Head of caudate nucleus (tissue), 42 donors: Measurements from ENCODE around the gene KLF3.

Experiments
- DNase-seq, 42 donors: peaks; one replicate each; pipeline versions ENCODE4 v3.0.0 to v3.0.0-alpha.2; 2020 to 2021; ENCODE audit warnings: mixed read lengths in 7 of 42
- intact Hi-C: fragments of 100-400 bp; cut with DNase I; formaldehyde crosslinking; loops from one replicate; pipeline ENCODE4 v1.15.0; 2022

The KLF3 gene

GRCh38 chr4:38670939-38671591 is 7.1 kb downstream of the KLF3 start:
- DNase-seq = no peak
- intact Hi-C loops = loop anchor here (10.0 kb wide), 1 partner anchor 606 kb away; no protein-coding TSS in a partner anchor

- no peak for DNase-seq
- intact Hi-C loops = loop anchor here (10.0 kb wide), 1 partner anchor 607 kb away; no protein-coding TSS in a partner anchor
These were observed 7.6 kb downstream of the KLF3 start for GRCh38 chr4:38671592-38671940.

GRCh38 chr4:38672074-38672396 is 8.0 kb downstream of the KLF3 start:
- no peak for DNase-seq
- intact Hi-C loops = loop anchor here (10.0 kb wide), 1 partner anchor 607 kb away; no protein-coding TSS in a partner anchor

- intact Hi-C loops = loop anchor here (10.0 kb wide), 1 partner anchor 608 kb away; no protein-coding TSS in a partner anchor
- no peak for DNase-seq
These were observed 8.6 kb downstream of the KLF3 start for GRCh38 chr4:38672397-38673129.

- intact Hi-C loops = loop anchor here (10.0 kb wide), 1 partner anchor 609 kb away; no protein-coding TSS in a partner anchor
- DNase-seq = no peak
These were observed 9.4 kb downstream of the KLF3 start for GRCh38 chr4:38673130-38673978.

GRCh38 chr4:38674258-38675144 is 10.5 kb downstream of the KLF3 start:
- intact Hi-C loops = loop anchor here (5.0 to 10.0 kb wide), 3 partner anchors 352 to 610 kb away; no protein-coding TSS in a partner anchor
- DNase-seq = peak in 1 of 42 donors; percentile 41

- intact Hi-C loops = loop anchor here (5.0 to 10.0 kb wide), 3 partner anchors 353 to 611 kb away; no protein-coding TSS in a partner anchor
- peak; percentile 37 to 96 (median 85) for DNase-seq
These were observed 11.4 kb downstream of the KLF3 start for GRCh38 chr4:38675146-38676121.

GRCh38 chr4:38676986-38677385 is 13.0 kb downstream of the KLF3 start:
- intact Hi-C loops = loop anchor here (5.0 to 10.0 kb wide), 3 partner anchors 355 to 612 kb away; no protein-coding TSS in a partner anchor

GRCh38 chr4:38677441-38677840 is 13.4 kb downstream of the KLF3 start:
- no peak for DNase-seq
- intact Hi-C loops = loop anchor here (5.0 to 10.0 kb wide), 3 partner anchors 355 to 613 kb away; no protein-coding TSS in a partner anchor

More at GRCh38 chr4:38676986-38677385, 13.0 kb downstream of the KLF3 start:
- peak in 1 of 42 donors; percentile 35 for DNase-seq

- intact Hi-C loops = loop anchor here (5.0 to 10.0 kb wide), 3 partner anchors 356 to 613 kb away; no protein-coding TSS in a partner anchor
- DNase-seq = peak in 5 of 42 donors; percentile 24 to 65 (median 50)
These were observed 14.1 kb downstream of the KLF3 start for GRCh38 chr4:38678078-38678477.

GRCh38 chr4:38679921-38680320 is 15.9 kb downstream of the KLF3 start:
- intact Hi-C loops = loop anchor here (5.0 to 10.0 kb wide), 3 partner anchors 358 to 615 kb away; no protein-coding TSS in a partner anchor
- no peak for DNase-seq

GRCh38 chr4:38681281-38681991 is 17.4 kb downstream of the KLF3 start:
- intact Hi-C loops = no loop called here

GRCh38 chr4:38682336-38682735 is 18.3 kb downstream of the KLF3 start:
- no peak for DNase-seq
- intact Hi-C loops = no loop called here

More at GRCh38 chr4:38681281-38681991, 17.4 kb downstream of the KLF3 start:
- no peak for DNase-seq

GRCh38 chr4:38683276-38683675 is 19.3 kb downstream of the KLF3 start:
- intact Hi-C loops = no loop called here
- DNase-seq = no peak

GRCh38 chr4:38684271-38684670 is 20.3 kb downstream of the KLF3 start:
- no peak for DNase-seq
- intact Hi-C loops = no loop called here
